SU-DHL-6 (cell line): ENCODE measurements around the gene PRKAB2.

Source experiments
- H2AFZ ChIP-seq: fragments of 200-600 bp; sonication (generic); 2 replicates; pipeline ENCODE4 v1.6.1; 2014; ENCODE audit warnings: low read depth, mild to moderate bottlenecking, moderate library complexity, mixed read lengths, antibody characterized with exemption, low read length; ENCODE audit not compliant: severe bottlenecking
- H3F3A ChIP-seq: fragments of 200-600 bp; shearing (Covaris generic); 2 replicates; pipeline ENCODE4 v1.6.0; 2016; ENCODE audit warnings: antibody characterized with exemption, mild to moderate bottlenecking; ENCODE audit not compliant: insufficient read depth
- H3K27ac ChIP-seq: fragments of 200-600 bp; sonication (generic); 2 replicates; pipeline ENCODE4 v1.5.1; 2016; ENCODE audit warnings: low read depth, mild to moderate bottlenecking, low read length, moderate library complexity, mixed read lengths
- H3K27me3 ChIP-seq: fragments of 200-600 bp; sonication (generic), shearing (Covaris generic); 2 replicates; pipeline ENCODE4 v1.6.0; 2014; ENCODE audit warnings: mild to moderate bottlenecking, low read length
- H3K36me3 ChIP-seq: fragments of 200-600 bp; sonication (generic); 2 replicates; pipeline ENCODE4 v1.6.1; 2014; ENCODE audit warnings: mild to moderate bottlenecking, low read length, mixed read lengths
- H3K4me2 ChIP-seq: fragments of 300-600, 200-600 bp; shearing (Covaris generic), sonication (generic); 2 replicates; pipeline ENCODE4 v1.6.0; 2014; ENCODE audit warnings: low read length, low read depth, mild to moderate bottlenecking; ENCODE audit not compliant: poor library complexity, severe bottlenecking
- H3K4me3 ChIP-seq: fragments of 200-600 bp; sonication (generic); 2 replicates; pipeline ENCODE4 v1.5.1; 2014; ENCODE audit warnings: antibody characterized with exemption, low read length, mild to moderate bottlenecking, mixed read lengths; ENCODE audit not compliant: insufficient read depth, poor library complexity, severe bottlenecking
- H3K79me2 ChIP-seq: fragments of 200-600 bp; sonication (generic); 2 replicates; pipeline ENCODE4 v1.6.1; 2014; ENCODE audit warnings: mild to moderate bottlenecking, low read length, moderate library complexity; ENCODE audit not compliant: insufficient read depth
- H3K9ac ChIP-seq: fragments of 200-600 bp; sonication (generic); 2 replicates; pipeline ENCODE4 v1.7.0; 2014; ENCODE audit warnings: mild to moderate bottlenecking, low read length
- H3K9me2 ChIP-seq: fragments of 200-600 bp; sonication (generic); replicated peaks from 2 replicates; pipeline ENCODE4 v1.6.1; 2014; ENCODE audit warnings: low read length; ENCODE audit not compliant: insufficient read depth
- H3K9me3 ChIP-seq: fragments of 200-600 bp; sonication (generic); 2 replicates; pipeline ENCODE4 v1.6.1; 2014; ENCODE audit warnings: low read length, mixed read lengths; ENCODE audit not compliant: insufficient read depth
- H4K20me1 ChIP-seq: fragments of 200-600 bp; sonication (generic); 2 replicates; pipeline ENCODE4 v1.6.1; 2014; ENCODE audit warnings: low read depth, mild to moderate bottlenecking, antibody characterized with exemption, low read length, moderate library complexity, mixed read lengths
- EZH2phosphoT487 ChIP-seq: fragments of 200-600 bp; sonication (generic), shearing (Covaris generic); conservative IDR thresholded peaks from 2 replicates; pipeline ENCODE4 v1.6.1; 2018; ENCODE audit warnings: mild to moderate bottlenecking, antibody characterized with exemption, low read length, moderate library complexity, mixed read lengths
- TF ChIP-seq, protein P1 (sequence below): fragments of 200-600 bp; sonication (generic); IDR thresholded peaks from one replicate; pipeline ENCODE4 v1.5.1; 2017; ENCODE audit warnings: antibody characterized with exemption, mild to moderate bottlenecking, low read length, moderate library complexity; ENCODE audit not compliant: insufficient read depth, poor library complexity, severe bottlenecking

Gene PRKAB2

GRCh38 chr1:147209825-147210821, 37.9 kb upstream of the PRKAB2 start:
- H3K4me3 ChIP-seq: no peak overlapping the region
- H2AFZ ChIP-seq: no peak overlapping the region
- no peaks in the 10 kb centered on the region for H3F3A ChIP-seq
- no peak overlapping the region for H3K27ac ChIP-seq
- H4K20me1 ChIP-seq: no peaks in the 10 kb centered on the region
- H3K36me3 ChIP-seq: no peaks in the 10 kb centered on the region
- H3K9me2 ChIP-seq: no peaks in the 10 kb centered on the region
- no peaks in the 10 kb centered on the region for H3K27me3 ChIP-seq
- no peaks in the 10 kb centered on the region for H3K79me2 ChIP-seq
- H3K9ac ChIP-seq: no peak overlapping the region
- TF ChIP-seq EZH2phosphoT487: no peak
- TF ChIP-seq, protein P1, sequence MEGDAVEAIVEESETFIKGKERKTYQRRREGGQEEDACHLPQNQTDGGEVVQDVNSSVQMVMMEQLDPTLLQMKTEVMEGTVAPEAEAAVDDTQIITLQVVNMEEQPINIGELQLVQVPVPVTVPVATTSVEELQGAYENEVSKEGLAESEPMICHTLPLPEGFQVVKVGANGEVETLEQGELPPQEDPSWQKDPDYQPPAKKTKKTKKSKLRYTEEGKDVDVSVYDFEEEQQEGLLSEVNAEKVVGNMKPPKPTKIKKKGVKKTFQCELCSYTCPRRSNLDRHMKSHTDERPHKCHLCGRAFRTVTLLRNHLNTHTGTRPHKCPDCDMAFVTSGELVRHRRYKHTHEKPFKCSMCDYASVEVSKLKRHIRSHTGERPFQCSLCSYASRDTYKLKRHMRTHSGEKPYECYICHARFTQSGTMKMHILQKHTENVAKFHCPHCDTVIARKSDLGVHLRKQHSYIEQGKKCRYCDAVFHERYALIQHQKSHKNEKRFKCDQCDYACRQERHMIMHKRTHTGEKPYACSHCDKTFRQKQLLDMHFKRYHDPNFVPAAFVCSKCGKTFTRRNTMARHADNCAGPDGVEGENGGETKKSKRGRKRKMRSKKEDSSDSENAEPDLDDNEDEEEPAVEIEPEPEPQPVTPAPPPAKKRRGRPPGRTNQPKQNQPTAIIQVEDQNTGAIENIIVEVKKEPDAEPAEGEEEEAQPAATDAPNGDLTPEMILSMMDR: no peak
- no peak overlapping the region for H3K4me2 ChIP-seq
- H3K9me3 ChIP-seq: no peaks in the 10 kb centered on the region

- Histone ChIP-seq H3K4me3 (no peak overlapping the region), H3F3A (no peaks in the 10 kb centered on the region), H3K27ac (no peak overlapping the region), H3K36me3 (no peaks in the 10 kb centered on the region), H3K27me3 (no peaks in the 10 kb centered on the region), H3K9me3 (no peaks in the 10 kb centered on the region), H3K9me2 (no peaks in the 10 kb centered on the region), H3K79me2 (no peaks in the 10 kb centered on the region), H4K20me1 (no peaks in the 10 kb centered on the region), H3K9ac (no peak overlapping the region), H2AFZ (no peak overlapping the region), H3K4me2 (no peak overlapping the region)
- TF ChIP-seq EZH2phosphoT487: no peak
- TF ChIP-seq, protein P1: no peak
Observed at GRCh38 chr1:147208619-147209018, 36.3 kb upstream of the PRKAB2 start.

DNA sequence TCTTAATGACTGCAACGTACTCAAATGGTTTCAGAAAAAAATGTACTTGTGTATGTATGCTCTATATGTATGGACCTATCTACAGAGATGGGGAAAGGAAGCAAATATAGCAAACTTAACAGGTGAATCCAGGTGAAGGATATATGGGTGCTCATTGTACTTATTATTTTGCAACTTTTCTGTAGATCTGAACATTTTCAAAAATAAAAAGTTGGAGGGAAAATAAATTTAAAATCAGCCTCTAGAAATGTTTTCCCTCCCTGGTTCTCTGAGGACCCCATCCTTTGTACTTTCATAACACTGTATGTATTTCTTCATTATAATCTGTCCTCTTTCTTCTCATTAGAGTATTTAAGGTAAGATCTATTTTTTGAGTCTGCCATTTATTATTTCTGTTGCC, 34.9 kb upstream of the PRKAB2 start:
- Histone ChIP-seq H3K9ac (no peak overlapping the region), H3F3A (no peaks in the 10 kb centered on the region), H2AFZ (no peak overlapping the region), H3K9me2 (no peaks in the 10 kb centered on the region), H3K36me3 (no peaks in the 10 kb centered on the region), H3K4me2 (no peak overlapping the region), H3K79me2 (no peaks in the 10 kb centered on the region), H3K9me3 (no peaks in the 10 kb centered on the region), H3K4me3 (no peak overlapping the region), H3K27me3 (no peaks in the 10 kb centered on the region), H3K27ac (no peak overlapping the region), H4K20me1 (no peaks in the 10 kb centered on the region)
- TF ChIP-seq, protein P1: no peak
- TF ChIP-seq EZH2phosphoT487: no peak
